GM19468 (cell line): ENCODE data around the gene LRIG2.
"Not testable (repeated sequence)": the region's sequence is repeated elsewhere in the genome, so short reads cannot be mapped to it uniquely, and the experiment has no call there.

ENCODE experiments used
- ATAC-seq: cut with Tn5 transposase; IDR thresholded peaks from one replicate; pipeline ENCODE4 v1.9.1; 2021; ENCODE audit warnings: mild to moderate bottlenecking, moderate library complexity, moderate number of reproducible peaks; ENCODE audit not compliant: unreplicated experiment; ENCODE audit errors: extremely low read depth

LRIG2 gene

GRCh38 chr1:113055570-113055969, 17.4 kb upstream of the LRIG2 start:
- no peak for ATAC-seq

GRCh38 chr1:113057006-113057405, 16.0 kb upstream of the LRIG2 start:
- ATAC-seq: no peak

- ATAC-seq: no peak
These were observed 13.9 kb upstream of the LRIG2 start for GRCh38 chr1:113058941-113059706.

- ATAC-seq: not testable (repeated sequence)
These were observed 9.5 kb upstream of the LRIG2 start for GRCh38 chr1:113063456-113063855.

GRCh38 chr1:113072141-113072756, 749 bp upstream of the LRIG2 start:
- no peak for ATAC-seq

GRCh38 chr1:113073479-113073950, 517 bp downstream of the LRIG2 start:
- ATAC-seq: no peak

- ATAC-seq: no peak
These were observed 1.2 kb downstream of the LRIG2 start for GRCh38 chr1:113074237-113074636.

- ATAC-seq: not testable (repeated sequence)
These were observed 5.0 kb downstream of the LRIG2 start for GRCh38 chr1:113077978-113078377.

- ATAC-seq: no peak
These were observed 13.5 kb downstream of the LRIG2 start for GRCh38 chr1:113086541-113086940.

- ATAC-seq: no peak
These were observed 16.0 kb downstream of the LRIG2 start for GRCh38 chr1:113088972-113089371.

GRCh38 chr1:113090051-113090450, 17.1 kb downstream of the LRIG2 start:
- no peak for ATAC-seq

- no peak for ATAC-seq
These were observed 19.1 kb downstream of the LRIG2 start for GRCh38 chr1:113091988-113092594.

GRCh38 chr1:113094506-113094905, 21.5 kb downstream of the LRIG2 start:
- no peak for ATAC-seq

GRCh38 chr1:113095790-113096455, 22.9 kb downstream of the LRIG2 start:
- ATAC-seq: no peak

- ATAC-seq: no peak
These were observed 23.5 kb downstream of the LRIG2 start for GRCh38 chr1:113096493-113096892.

- ATAC-seq: no peak
These were observed 28.6 kb downstream of the LRIG2 start for GRCh38 chr1:113101588-113101987.

- no peak for ATAC-seq
These were observed 30.1 kb downstream of the LRIG2 start for GRCh38 chr1:113103048-113103447.

- no peak for ATAC-seq
These were observed 31.0 kb downstream of the LRIG2 start for GRCh38 chr1:113103977-113104376.

- ATAC-seq: no peak
These were observed 33.9 kb downstream of the LRIG2 start for GRCh38 chr1:113106910-113107309.

GRCh38 chr1:113109908-113110554, 37.0 kb downstream of the LRIG2 start:
- ATAC-seq: no peak
